ENCODE measurements around the gene LRFN5.
"Not testable (repeated sequence)": the region's sequence is repeated elsewhere in the genome, so short reads cannot be mapped to it uniquely, and the experiment has no call there.

LRFN5 gene

GRCh38 chr14:41606532-41607303, at the start of gene LRFN5:
TSS of gene LRFN5 (plus strand) at chr14:41606876.
- peak; percentile 23 to 54 for DNase-seq

- DNase-seq, result no peak
Observed at GRCh38 chr14:41558490-41558889, 48.2 kb upstream of the LRFN5 start.

- not testable (repeated sequence) for DNase-seq
Observed at GRCh38 chr14:41566864-41567263, 39.8 kb upstream of the LRFN5 start.

- DNase-seq, result no peak
Observed at GRCh38 chr14:41568979-41569378, 37.7 kb upstream of the LRFN5 start.

GRCh38 chr14:41570415-41571155, 36.1 kb upstream of the LRFN5 start:
- DNase-seq, result no peak

GRCh38 chr14:41586237-41586636, 20.4 kb upstream of the LRFN5 start:
- no peak for DNase-seq

- no peak for DNase-seq
Observed at GRCh38 chr14:41597647-41598046, 9.0 kb upstream of the LRFN5 start.

GRCh38 chr14:41599805-41600385, 6.8 kb upstream of the LRFN5 start:
- DNase-seq, result not testable (repeated sequence)

GRCh38 chr14:41604721-41605531, 1.8 kb upstream of the LRFN5 start:
- DNase-seq, result no peak

- no peak for DNase-seq
Observed at GRCh38 chr14:41605550-41606281, 960 bp upstream of the LRFN5 start.

- DNase-seq, result no peak
Observed at GRCh38 chr14:41606282-41606531, 469 bp upstream of the LRFN5 start.

GRCh38 chr14:41607304-41607775, 664 bp downstream of the LRFN5 start:
- peak in 1 of 2 experiments; percentile 54 for DNase-seq

GRCh38 chr14:41607966-41608663, 1.4 kb downstream of the LRFN5 start:
- no peak for DNase-seq

GRCh38 chr14:41608681-41609390, 2.2 kb downstream of the LRFN5 start:
- DNase-seq, result no peak

GRCh38 chr14:41609704-41610183, 3.1 kb downstream of the LRFN5 start:
- peak; percentile 82 to 85 for DNase-seq

GRCh38 chr14:41615011-41615595, 8.4 kb downstream of the LRFN5 start:
- DNase-seq, result no peak

GRCh38 chr14:41623736-41624135, 17.1 kb downstream of the LRFN5 start:
- DNase-seq, result peak in 1 of 2 experiments; percentile 13

- DNase-seq, result no peak
Observed at GRCh38 chr14:41629876-41630275, 23.2 kb downstream of the LRFN5 start.

- DNase-seq, result no peak
Observed at GRCh38 chr14:41634286-41634685, 27.6 kb downstream of the LRFN5 start.
